HAP-1 (cell line): ENCODE measurements around the gene RNPEPL1.
"Not testable (repeated sequence)": the region's sequence is repeated elsewhere in the genome, so short reads cannot be mapped to it uniquely, and the experiment has no call there.

ENCODE experiments used
- DNase-seq, 2 experiments: peaks; one replicate each; pipeline ENCODE4 v3.0.0-alpha.2; 2016 to 2020; ENCODE audit warnings: low spot score in 2 of 2
- H3K27me3 ChIP-seq: fragments of 250-450 bp; sonication (Bioruptor Pico); 2 replicates; pipeline ENCODE4 v1.5.1; 2020; ENCODE audit warnings: low read depth, mild to moderate bottlenecking, moderate library complexity
- H3K36me3 ChIP-seq: fragments of 250-450 bp; sonication (Bioruptor Pico); replicated peaks from 2 replicates; pipeline ENCODE4 v1.5.1; 2020; ENCODE audit warnings: mild to moderate bottlenecking
- H3K4me1 ChIP-seq: fragments of 250-450 bp; sonication (Bioruptor Pico); 2 replicates; pipeline ENCODE4 v1.5.1; 2020; ENCODE audit warnings: mild to moderate bottlenecking
- H3K4me3 ChIP-seq: fragments of 250-450 bp; sonication (Bioruptor Pico); 2 replicates; pipeline ENCODE4 v1.5.1; 2020; ENCODE audit warnings: mild to moderate bottlenecking, moderate library complexity
- H3K9me3 ChIP-seq: fragments of 250-450 bp; sonication (Bioruptor Pico); 2 replicates; pipeline ENCODE4 v1.5.1; 2020; ENCODE audit warnings: mild to moderate bottlenecking, moderate library complexity
- in situ Hi-C: fragments of 300-500 bp; cut with MboI; formaldehyde crosslinking; loops from 3 replicates; pipeline ENCODE4 v1.14.3; 2020; ENCODE audit warnings: low sequenced_read_pairs, inconsistent platforms, mixed read lengths

The RNPEPL1 gene

DNA sequence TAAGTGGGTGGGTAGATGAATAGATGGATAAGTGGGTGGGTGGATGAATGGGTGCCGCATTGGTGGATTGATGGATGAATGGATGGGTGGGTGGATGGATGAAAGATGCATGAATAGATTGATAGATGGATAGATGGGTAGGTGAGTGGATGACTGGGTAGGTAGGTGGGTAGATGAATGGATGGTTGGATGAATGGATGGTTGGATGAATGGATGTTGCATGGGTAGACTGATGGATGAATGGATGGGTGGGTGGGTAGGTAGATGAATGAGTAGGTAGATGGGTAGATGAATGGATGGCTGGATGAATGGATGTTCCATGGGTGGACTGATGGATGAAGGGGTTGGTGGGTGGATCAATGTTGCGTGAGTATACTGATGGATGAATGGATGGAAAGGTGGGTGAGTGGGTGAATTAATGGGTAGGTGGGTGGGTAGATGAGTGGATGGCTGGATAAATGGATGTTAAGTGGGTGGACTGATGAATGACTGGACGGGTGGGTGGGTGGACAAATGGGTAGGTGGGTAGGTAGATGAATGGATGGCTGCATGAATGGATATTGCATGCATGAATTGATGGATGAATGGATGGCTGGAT lies 41.0 kb upstream of the RNPEPL1 start:
- Histone ChIP-seq H3K9me3 (peaks cover 19% of the 10 kb centered on the region), H3K4me1 (no peaks in the 10 kb centered on the region), H3K36me3 (peaks cover 22% of the 10 kb centered on the region), H3K4me3 (no peak overlapping the region), H3K27me3 (no peaks in the 10 kb centered on the region)
- in situ Hi-C loops = no loop called here
- no peak for DNase-seq

- peaks cover 16% of the 10 kb centered on the region for H3K36me3 ChIP-seq
- DNase-seq = no peak
- in situ Hi-C loops = no loop called here
- H3K27me3 ChIP-seq = no peaks in the 10 kb centered on the region
- no peak overlapping the region for H3K4me3 ChIP-seq
- no peaks in the 10 kb centered on the region for H3K4me1 ChIP-seq
- H3K9me3 ChIP-seq = peaks cover 19% of the 10 kb centered on the region
These were observed 39.8 kb upstream of the RNPEPL1 start for GRCh38 chr2:240528406-240529040.

DNA sequence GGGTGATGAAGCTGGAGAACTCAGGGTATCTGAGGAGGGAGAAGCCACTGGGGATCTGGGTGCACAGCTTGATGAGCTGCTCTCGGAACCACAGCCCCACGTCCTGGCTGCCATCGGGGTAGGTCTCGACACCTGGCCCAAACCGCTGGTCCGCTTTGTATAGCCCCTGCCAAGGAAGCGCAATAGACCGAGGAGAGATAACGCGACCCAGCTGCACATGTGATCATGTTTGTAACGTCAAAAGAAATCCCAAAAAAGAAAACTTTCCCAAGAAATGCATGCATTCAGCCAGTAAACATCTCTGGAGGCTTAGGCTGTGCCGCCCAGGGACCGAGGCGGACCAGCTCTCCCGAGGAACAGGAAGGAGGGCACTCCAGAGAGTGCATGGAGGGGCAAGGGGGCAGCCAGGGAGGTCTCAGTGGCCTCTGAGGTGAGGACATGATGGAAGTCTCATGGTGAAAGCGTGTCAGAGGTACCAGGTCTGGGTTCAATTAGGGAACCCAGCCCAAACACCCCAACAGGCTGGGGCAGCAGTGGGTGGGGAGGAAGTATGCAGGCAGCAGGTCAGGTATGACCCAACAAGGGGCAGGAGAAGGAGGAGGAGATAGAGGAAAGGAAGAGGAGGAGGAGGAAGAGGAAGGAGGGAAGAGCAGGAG lies 38.8 kb upstream of the RNPEPL1 start:
- in situ Hi-C loops = no loop called here
- peaks cover 10% of the 10 kb centered on the region for H3K36me3 ChIP-seq
- no peak overlapping the region for H3K4me3 ChIP-seq
- no peaks in the 10 kb centered on the region for H3K4me1 ChIP-seq
- H3K27me3 ChIP-seq = no peaks in the 10 kb centered on the region
- no peak for DNase-seq
- H3K9me3 ChIP-seq = peaks cover 16% of the 10 kb centered on the region

DNA sequence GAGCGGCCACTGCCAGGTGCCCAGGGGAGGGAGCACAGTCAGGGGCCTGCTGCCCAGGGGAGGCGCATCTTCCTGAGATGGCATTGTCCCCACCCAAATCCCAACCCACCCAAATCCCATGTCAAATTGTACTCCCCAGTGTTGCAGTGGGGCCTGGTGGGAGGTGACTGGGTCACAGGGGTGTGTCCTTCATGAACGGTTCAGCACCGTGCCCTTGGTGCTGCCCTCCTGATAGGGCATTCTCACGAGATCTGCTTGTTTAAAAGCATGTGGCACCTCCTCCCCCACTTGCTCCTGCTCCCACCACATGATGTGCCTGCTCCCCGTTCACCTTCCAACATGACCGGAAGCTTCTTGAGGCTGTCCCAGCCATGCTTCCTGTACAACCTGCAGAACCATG lies 38.1 kb upstream of the RNPEPL1 start:
- in situ Hi-C loops = no loop called here
- DNase-seq = no peak
- H3K27me3 ChIP-seq = no peaks in the 10 kb centered on the region
- peaks cover 10% of the 10 kb centered on the region for H3K36me3 ChIP-seq
- no peak overlapping the region for H3K4me3 ChIP-seq
- peaks cover 8% of the 10 kb centered on the region; the same call in 1 of the 2 replicates for H3K9me3 ChIP-seq
- no peaks in the 10 kb centered on the region for H3K4me1 ChIP-seq

- H3K36me3 ChIP-seq = peaks cover 11% of the 10 kb centered on the region
These were observed 37.2 kb upstream of the RNPEPL1 start for GRCh38 chr2:240531038-240531437.

DNA sequence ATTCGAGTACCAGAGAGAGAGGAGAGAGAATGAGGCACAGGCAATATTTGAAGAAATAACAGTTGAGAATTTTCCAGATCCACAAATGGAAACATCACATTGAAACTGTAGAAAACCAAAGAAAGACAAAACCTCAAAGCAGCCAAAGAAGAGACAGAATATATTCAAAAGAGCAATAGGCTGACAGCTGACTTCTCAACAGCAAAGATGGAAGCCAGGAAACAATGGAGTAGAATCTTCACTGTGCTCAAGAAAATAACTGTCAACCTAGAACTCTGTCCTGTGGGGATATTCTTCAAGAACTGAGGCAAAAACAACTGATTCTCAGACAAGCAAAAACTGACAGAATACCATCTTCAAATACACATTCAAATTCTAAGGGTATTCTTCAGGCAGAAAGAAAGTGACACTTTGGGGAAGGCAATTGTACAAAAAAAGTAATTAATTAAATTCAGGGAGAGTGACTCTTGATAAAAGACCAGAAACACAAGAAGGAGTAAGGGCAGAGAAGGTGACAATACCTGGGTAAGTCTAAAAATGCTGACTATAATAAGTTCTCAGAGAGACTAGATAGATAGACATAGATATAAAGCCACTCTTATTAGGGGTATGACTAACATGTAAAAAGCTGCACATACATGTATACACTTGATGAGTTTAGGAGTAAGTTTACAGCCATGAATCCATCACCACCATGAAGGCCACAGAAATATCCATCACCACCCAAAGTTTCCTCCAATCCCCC lies 36.1 kb upstream of the RNPEPL1 start:
- Histone ChIP-seq H3K36me3 (peaks cover 10% of the 10 kb centered on the region), H3K4me1 (no peaks in the 10 kb centered on the region), H3K27me3 (no peaks in the 10 kb centered on the region), H3K4me3 (no peak overlapping the region), H3K9me3 (no peaks in the 10 kb centered on the region; the same call in 1 of the 2 replicates)
- in situ Hi-C loops = no loop called here
- DNase-seq = no peak

More at GRCh38 chr2:240531038-240531437, 37.2 kb upstream of the RNPEPL1 start:
- in situ Hi-C loops = no loop called here
- Histone ChIP-seq H3K4me1 (no peaks in the 10 kb centered on the region), H3K4me3 (no peak overlapping the region), H3K9me3 (peaks cover 4% of the 10 kb centered on the region; the same call in 1 of the 2 replicates), H3K27me3 (no peaks in the 10 kb centered on the region)
- DNase-seq = no peak

DNA sequence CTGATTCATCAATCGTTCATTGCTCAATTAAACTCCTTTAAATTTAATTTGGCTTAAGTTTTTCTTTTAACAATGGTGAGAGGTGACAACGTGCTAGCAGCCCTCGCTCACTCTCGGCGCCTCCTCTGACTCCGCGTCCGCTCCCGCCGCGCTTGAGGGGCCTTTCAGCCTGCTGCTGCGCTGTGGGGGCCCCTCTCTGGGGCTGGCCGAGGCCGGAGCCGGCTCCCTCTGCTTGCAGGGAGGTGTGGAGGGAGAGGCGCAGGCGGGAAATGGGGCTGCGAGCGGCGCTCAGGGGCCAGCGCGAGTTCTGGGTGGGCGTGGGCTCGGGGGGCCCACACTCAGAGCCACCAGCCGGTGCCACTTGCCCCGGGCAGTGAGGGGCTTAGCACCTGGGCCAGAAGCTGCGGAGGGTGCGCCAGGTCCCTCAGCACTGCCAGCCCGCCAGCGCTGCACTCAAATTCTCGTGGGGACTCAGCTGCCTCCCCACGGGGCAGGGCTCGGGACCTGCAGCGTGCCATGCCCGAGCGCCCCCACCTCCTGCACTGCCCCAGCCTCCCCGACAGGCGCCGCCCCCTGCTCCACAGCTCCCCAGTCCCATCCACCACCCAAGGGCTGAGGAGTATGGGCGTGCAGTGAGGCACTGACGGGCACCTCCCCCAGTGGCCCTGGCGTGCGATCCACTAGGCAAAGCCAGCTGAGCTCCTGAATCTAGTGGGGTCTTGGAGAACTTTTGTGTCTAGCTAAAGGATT lies 30.1 kb upstream of the RNPEPL1 start:
- H3K36me3 ChIP-seq = peaks cover 25% of the 10 kb centered on the region
- no peak overlapping the region for H3K4me3 ChIP-seq
- H3K4me1 ChIP-seq = no peaks in the 10 kb centered on the region
- no peaks in the 10 kb centered on the region for H3K9me3 ChIP-seq
- in situ Hi-C loops = no loop called here
- H3K27me3 ChIP-seq = no peaks in the 10 kb centered on the region
- DNase-seq = no peak

DNA sequence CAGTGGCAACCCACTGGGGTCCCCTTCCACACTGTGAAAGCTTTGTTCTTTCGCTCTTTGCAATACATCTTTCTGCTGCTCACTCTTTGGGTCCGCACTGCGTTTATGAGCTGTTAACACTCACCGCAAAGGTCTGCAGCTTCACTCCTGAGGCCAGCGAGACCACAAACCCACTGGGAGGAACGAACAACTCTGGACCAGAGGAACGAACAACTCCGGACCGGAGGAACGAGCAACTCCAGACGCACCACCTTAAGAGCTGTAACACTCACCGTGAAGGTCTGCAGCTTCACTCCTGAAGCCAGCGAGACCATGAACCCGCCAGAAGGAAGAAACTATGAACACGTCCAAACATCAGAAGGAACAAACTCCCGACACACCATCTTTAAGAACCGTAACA lies 29.2 kb upstream of the RNPEPL1 start:
- H3K4me3 ChIP-seq, H3K27me3 ChIP-seq, DNase-seq, H3K9me3 ChIP-seq, H3K4me1 ChIP-seq, in situ Hi-C loops: not testable (repeated sequence)
- peaks cover 30% of the 10 kb centered on the region for H3K36me3 ChIP-seq

GRCh38 chr2:240539906-240540305 lies 28.4 kb upstream of the RNPEPL1 start:
- Histone ChIP-seq H3K36me3 (peaks cover 29% of the 10 kb centered on the region), H3K4me3 (no peak overlapping the region), H3K27me3 (no peaks in the 10 kb centered on the region), H3K9me3 (peaks cover 3% of the 10 kb centered on the region; the same call in 1 of the 2 replicates), H3K4me1 (no peaks in the 10 kb centered on the region)
- DNase-seq = no peak
- in situ Hi-C loops = no loop called here

GRCh38 chr2:240551288-240551687 lies 17.0 kb upstream of the RNPEPL1 start:
- Histone ChIP-seq H3K9me3 (no peaks in the 10 kb centered on the region), H3K36me3 (peaks cover 3% of the 10 kb centered on the region), H3K4me1 (no peaks in the 10 kb centered on the region), H3K4me3 (no peak overlapping the region), H3K27me3 (no peaks in the 10 kb centered on the region)
- DNase-seq = no peak
- in situ Hi-C loops = no loop called here

DNA sequence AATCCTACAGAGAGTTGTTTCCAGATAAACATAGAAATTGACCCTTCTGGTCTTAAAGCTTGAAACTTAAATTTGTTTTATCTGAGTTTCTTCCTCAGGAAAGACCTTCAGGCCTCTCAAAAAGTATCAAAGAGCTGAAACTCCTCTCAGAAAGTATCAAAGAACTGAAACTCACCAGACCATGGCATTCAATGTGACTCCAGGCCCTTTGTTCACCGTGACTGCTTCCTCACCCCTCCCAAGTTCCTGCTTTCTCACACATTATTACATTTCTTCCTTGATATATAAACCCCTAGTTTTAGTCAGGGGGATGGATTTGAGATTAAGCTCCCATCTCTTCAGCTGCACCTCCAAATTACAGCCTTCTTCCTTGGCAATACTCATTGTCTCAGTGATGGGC lies 16.5 kb upstream of the RNPEPL1 start:
- no peak for DNase-seq
- H3K36me3 ChIP-seq = peaks cover 3% of the 10 kb centered on the region
- no peaks in the 10 kb centered on the region for H3K4me1 ChIP-seq
- in situ Hi-C loops = no loop called here
- no peaks in the 10 kb centered on the region for H3K9me3 ChIP-seq
- no peak overlapping the region for H3K4me3 ChIP-seq
- H3K27me3 ChIP-seq = no peaks in the 10 kb centered on the region

DNA sequence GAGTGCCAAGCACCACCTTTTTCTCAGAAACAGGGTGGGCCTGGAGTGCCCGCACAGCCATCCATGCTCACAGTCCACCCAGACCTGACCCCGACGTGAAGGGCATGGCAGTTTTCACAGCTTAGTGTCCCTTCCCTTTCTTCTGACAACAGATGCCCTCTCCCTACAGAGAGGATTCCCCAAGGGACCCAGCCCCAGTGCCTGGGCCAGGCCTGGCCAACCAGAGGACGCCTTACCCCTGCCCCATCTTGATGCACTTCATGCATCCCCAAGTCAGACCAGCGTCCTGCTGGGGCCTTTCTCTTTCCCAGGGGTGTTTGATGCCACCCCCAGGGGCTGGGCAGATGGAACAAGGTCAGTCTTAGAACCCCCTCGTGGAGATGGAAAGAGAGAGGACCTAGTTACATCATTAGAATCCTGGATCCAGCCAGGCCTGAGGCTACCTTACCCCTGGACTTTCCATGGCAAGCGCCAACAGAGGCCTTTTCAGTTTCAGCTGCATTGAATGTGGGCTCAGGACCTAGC lies 14.3 kb upstream of the RNPEPL1 start:
- peaks cover 3% of the 10 kb centered on the region for H3K36me3 ChIP-seq
- H3K4me3 ChIP-seq = no peak overlapping the region
- no peaks in the 10 kb centered on the region for H3K4me1 ChIP-seq
- no peak for DNase-seq
- in situ Hi-C loops = no loop called here
- no peaks in the 10 kb centered on the region for H3K9me3 ChIP-seq
- H3K27me3 ChIP-seq = no peaks in the 10 kb centered on the region

DNA sequence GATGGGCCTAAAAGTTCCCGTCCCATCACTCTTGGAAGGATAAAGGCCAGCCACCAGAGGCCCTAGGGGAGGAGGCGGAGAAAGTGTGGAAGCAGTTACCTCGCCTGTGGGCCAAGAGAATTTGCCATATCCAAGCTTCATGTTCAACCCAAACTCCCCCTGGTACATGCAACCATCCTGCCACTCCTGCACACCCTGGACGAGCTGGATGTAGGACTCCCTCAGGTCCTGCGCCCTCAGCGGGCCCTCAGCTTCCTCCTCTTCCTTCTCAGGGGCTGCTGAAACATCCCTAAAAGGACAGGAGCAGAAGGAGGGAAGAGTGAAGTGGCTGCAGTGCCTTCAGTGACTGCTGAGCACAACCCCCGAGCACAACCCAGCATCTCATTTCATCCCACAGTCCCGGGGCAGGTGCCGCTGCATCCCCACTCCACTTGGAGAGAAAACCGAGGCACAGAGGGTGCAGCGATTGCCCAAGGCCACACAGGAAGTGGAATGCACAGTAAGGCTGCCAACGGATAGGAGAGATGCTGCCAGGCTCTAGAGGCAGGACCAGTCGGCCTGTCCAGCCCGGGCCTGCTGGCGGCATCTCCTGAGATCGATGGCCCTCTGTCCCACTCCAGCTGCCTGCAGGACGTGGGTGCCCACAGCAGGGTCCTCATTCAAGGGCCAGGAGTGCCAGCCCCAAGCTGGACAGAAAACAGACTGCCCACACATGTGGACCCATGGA lies 13.4 kb upstream of the RNPEPL1 start:
- Histone ChIP-seq H3K4me1 (peaks cover 8% of the 10 kb centered on the region), H3K4me3 (no peak overlapping the region), H3K9me3 (no peaks in the 10 kb centered on the region), H3K36me3 (peaks cover 8% of the 10 kb centered on the region), H3K27me3 (no peaks in the 10 kb centered on the region)
- no peak for DNase-seq
- in situ Hi-C loops = no loop called here
